Progenitor cell of endocrine pancreas (in vitro differentiated cells): Measurements from ENCODE around the gene ADAMTS2. TPM values are rescaled to one million over a fixed set of nuclear protein-coding genes. Genes with fewer than 3 reads are reported as not detected.

Source experiments
- DNase-seq: peaks from one replicate; pipeline ENCODE4 v3.0.0; 2021; ENCODE audit warnings: low spot score; ENCODE audit not compliant: unreplicated experiment
- H3K27ac Mint-ChIP-seq: 2 replicates; pipeline ENCODE4 v1.8.0; 2021; ENCODE audit warnings: mild to moderate bottlenecking, moderate library complexity, mixed read lengths
- H3K27me3 Mint-ChIP-seq: 2 replicates; pipeline ENCODE4 v1.8.0; 2021; ENCODE audit warnings: mixed read lengths
- H3K36me3 Mint-ChIP-seq: 2 replicates; pipeline ENCODE4 v1.8.0; 2022; ENCODE audit warnings: mixed read lengths; ENCODE audit not compliant: insufficient read depth
- H3K4me1 Mint-ChIP-seq: 2 replicates; pipeline ENCODE4 v1.8.0; 2021; ENCODE audit warnings: low read depth, mixed read lengths
- H3K4me3 Mint-ChIP-seq: 2 replicates; pipeline ENCODE4 v1.8.0; 2021; ENCODE audit warnings: low read depth, mild to moderate bottlenecking, moderate library complexity, mixed read lengths
- H3K9me3 Mint-ChIP-seq: 2 replicates; pipeline ENCODE4 v1.8.0; 2021; ENCODE audit warnings: low read depth, mixed read lengths
- total RNA-seq: library from RNA; stranded (reverse); gene quantifications from 2 replicates; pipeline ENCODE4 v1.2.1, GENCODE V29; 2021
- TF ChIP-seq, protein P1 (sequence below): fragments of 200-600 bp; sonication (generic); IDR thresholded peaks from one replicate; pipeline ENCODE4 v1.5.0; 2021; ENCODE audit warnings: antibody characterized with exemption, mild to moderate bottlenecking; ENCODE audit not compliant: unreplicated experiment

ADAMTS2 gene
- total RNA-seq, 1 donor from 2014 or later: 2.5 TPM

DNA sequence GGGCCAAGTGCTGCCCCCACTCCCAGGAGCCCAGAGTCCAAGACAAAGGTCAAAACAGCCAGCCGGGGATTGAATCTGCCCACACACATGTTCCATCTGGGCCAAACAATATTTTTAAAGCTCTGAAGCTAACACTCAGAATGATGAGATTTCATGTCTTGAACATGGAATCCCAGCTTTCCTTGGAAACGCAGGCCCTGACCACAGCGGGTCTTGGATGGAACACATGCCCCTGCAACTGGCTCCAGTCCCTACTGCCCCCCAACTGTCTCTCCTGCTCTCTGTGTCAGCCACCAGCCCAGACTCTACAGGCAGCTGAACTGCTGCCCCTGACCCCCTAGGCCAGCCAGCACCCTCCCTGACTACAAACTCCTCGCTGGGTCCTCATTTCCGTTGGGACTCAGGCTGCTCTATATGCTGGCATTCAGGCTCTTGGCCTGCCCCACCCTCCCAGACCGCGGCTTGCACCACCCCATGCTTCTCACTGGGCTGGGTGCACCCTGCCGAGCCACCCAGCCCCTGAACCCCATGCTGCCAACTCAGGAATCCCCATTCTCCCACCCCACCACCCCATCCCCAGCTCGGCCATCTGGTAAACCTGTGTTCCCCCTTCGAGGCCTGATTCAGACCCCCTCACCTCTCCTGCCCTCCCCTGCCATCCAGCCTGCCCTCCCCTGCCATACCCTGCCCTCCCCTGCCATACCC, 71.7 kb downstream of the ADAMTS2 start:
- no peak for DNase-seq
- H3K9me3 Mint-ChIP-seq: no peaks in the 10 kb centered on the region
- no peaks in the 10 kb centered on the region for H3K36me3 Mint-ChIP-seq
- no peak overlapping the region for H3K4me3 Mint-ChIP-seq
- TF ChIP-seq, protein P1, sequence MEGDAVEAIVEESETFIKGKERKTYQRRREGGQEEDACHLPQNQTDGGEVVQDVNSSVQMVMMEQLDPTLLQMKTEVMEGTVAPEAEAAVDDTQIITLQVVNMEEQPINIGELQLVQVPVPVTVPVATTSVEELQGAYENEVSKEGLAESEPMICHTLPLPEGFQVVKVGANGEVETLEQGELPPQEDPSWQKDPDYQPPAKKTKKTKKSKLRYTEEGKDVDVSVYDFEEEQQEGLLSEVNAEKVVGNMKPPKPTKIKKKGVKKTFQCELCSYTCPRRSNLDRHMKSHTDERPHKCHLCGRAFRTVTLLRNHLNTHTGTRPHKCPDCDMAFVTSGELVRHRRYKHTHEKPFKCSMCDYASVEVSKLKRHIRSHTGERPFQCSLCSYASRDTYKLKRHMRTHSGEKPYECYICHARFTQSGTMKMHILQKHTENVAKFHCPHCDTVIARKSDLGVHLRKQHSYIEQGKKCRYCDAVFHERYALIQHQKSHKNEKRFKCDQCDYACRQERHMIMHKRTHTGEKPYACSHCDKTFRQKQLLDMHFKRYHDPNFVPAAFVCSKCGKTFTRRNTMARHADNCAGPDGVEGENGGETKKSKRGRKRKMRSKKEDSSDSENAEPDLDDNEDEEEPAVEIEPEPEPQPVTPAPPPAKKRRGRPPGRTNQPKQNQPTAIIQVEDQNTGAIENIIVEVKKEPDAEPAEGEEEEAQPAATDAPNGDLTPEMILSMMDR: no peak
- peaks cover 5% of the 10 kb centered on the region for H3K27me3 Mint-ChIP-seq
- no peak overlapping the region for H3K27ac Mint-ChIP-seq
- H3K4me1 Mint-ChIP-seq: no peaks in the 10 kb centered on the region

- H3K36me3 Mint-ChIP-seq: no peaks in the 10 kb centered on the region
- TF ChIP-seq, protein P1: no peak
- H3K27ac Mint-ChIP-seq: no peak overlapping the region
- no peak for DNase-seq
- no peak overlapping the region for H3K4me3 Mint-ChIP-seq
- no peaks in the 10 kb centered on the region for H3K4me1 Mint-ChIP-seq
- H3K9me3 Mint-ChIP-seq: no peaks in the 10 kb centered on the region
- H3K27me3 Mint-ChIP-seq: no peaks in the 10 kb centered on the region
Observed at GRCh38 chr5:179273073-179273435, 72.2 kb downstream of the ADAMTS2 start.

DNA sequence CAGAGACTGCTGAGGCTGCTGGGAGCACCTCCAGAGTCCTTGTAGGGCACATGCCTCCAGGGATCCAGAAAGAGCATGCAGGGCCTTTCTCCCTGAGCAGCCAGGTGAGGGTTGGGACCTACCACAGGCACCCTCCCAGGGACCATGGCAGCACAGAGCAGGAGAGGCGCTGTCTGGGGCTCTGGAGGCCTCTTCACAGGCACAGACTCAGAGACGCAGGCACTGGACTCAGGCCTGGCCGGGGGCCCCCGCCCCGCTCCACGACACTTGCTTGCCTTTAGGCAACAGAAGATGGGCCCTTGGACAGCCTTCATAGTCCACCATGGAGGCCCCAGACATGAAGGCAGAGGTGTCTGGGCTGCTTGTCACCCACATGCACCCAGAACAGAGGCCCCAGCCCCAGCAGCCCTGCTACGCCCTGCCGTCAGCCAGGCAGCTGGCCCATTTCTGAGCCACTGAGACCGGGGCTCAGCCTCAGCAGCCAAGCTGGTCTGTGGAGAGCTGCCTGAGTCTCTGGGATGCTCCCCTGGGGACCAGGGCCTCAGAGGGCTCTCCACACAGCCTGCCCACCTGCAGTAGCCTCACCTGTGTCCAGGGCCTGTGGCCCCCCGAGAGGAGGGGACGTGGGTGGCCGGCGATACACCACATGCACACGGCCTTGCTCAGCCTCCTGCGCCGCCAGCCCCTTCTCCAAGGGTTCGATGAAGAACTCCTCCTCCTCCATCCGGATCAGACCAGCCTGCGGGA, 72.8 kb downstream of the ADAMTS2 start:
- H3K27me3 Mint-ChIP-seq: no peaks in the 10 kb centered on the region
- no peak for DNase-seq
- H3K27ac Mint-ChIP-seq: no peak overlapping the region

GRCh38 chr5:179271821-179272325, 73.4 kb downstream of the ADAMTS2 start:
- H3K27ac Mint-ChIP-seq: no peak overlapping the region

More for the DNA sequence above, 72.8 kb downstream of the ADAMTS2 start:
- H3K4me1 Mint-ChIP-seq: no peaks in the 10 kb centered on the region
- TF ChIP-seq, protein P1: no peak
- H3K9me3 Mint-ChIP-seq: no peaks in the 10 kb centered on the region
- no peaks in the 10 kb centered on the region for H3K36me3 Mint-ChIP-seq
- no peak overlapping the region for H3K4me3 Mint-ChIP-seq

DNA sequence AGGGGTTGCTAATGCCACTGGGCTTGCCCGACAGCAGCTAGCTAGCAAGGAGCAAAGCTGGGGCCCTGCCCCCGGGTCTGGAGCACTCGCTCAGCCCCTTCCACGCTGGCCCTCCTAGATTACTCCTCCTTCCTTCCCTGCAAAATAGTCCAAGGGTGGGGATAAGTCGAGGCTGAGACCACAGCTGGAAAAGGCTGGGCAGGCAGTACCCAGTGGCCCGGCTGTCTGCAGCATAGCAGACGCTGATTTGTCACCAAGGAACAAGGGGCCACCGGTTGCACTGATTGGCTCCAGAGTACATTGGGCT, 73.9 kb downstream of the ADAMTS2 start:
- H3K27ac Mint-ChIP-seq: no peak overlapping the region
- H3K4me1 Mint-ChIP-seq: no peaks in the 10 kb centered on the region
- H3K27me3 Mint-ChIP-seq: no peaks in the 10 kb centered on the region
- no peak for DNase-seq
- no peaks in the 10 kb centered on the region for H3K9me3 Mint-ChIP-seq
- no peak overlapping the region for H3K4me3 Mint-ChIP-seq
- TF ChIP-seq, protein P1: no peak
- no peaks in the 10 kb centered on the region for H3K36me3 Mint-ChIP-seq

More at GRCh38 chr5:179271821-179272325, 73.4 kb downstream of the ADAMTS2 start:
- H3K27me3 Mint-ChIP-seq: no peaks in the 10 kb centered on the region
- TF ChIP-seq, protein P1: no peak
- DNase-seq: no peak
- H3K4me3 Mint-ChIP-seq: no peak overlapping the region
- no peaks in the 10 kb centered on the region for H3K9me3 Mint-ChIP-seq
- no peaks in the 10 kb centered on the region for H3K4me1 Mint-ChIP-seq
- H3K36me3 Mint-ChIP-seq: no peaks in the 10 kb centered on the region
